Stimulated activated naive CD8-positive, alpha-beta T cell treated with anti-CD3 and anti-CD28 coated beads, Interleukin-15, amount 100 ng/mL, for 72 hours (primary cell): ENCODE measurements around the gene RAVER1.

Experiments
- ATAC-seq: fragments of 150-1000 bp; cut with Tn5 transposase; 2 replicates; pipeline ENCODE4 v1.10.0; 2021; ENCODE audit warnings: mild to moderate bottlenecking, moderate library complexity
- DNase-seq, 2 donors: peaks; one replicate each; pipeline ENCODE4 v3.0.0; 2021 to 2022
- H3K27ac Mint-ChIP-seq, 2 donors: one replicate each; pipeline ENCODE4 v1.8.0; 2022; ENCODE audit warnings: mild to moderate bottlenecking in 2 of 2, mixed read lengths in 2 of 2, moderate library complexity in 2 of 2
- H3K27me3 Mint-ChIP-seq: one replicate; pipeline ENCODE4 v1.8.0; 2022; ENCODE audit warnings: mixed read lengths
- H3K4me1 Mint-ChIP-seq: one replicate; pipeline ENCODE4 v1.8.0; 2022; ENCODE audit warnings: mild to moderate bottlenecking, mixed read lengths
- H3K4me3 Mint-ChIP-seq, 2 donors: one replicate each; pipeline ENCODE4 v1.8.0; 2022; ENCODE audit warnings: mild to moderate bottlenecking in 2 of 2, mixed read lengths in 2 of 2, moderate library complexity in 1 of 2
- H3K9me3 Mint-ChIP-seq, 2 donors: one replicate each; pipeline ENCODE4 v1.8.0; 2022; ENCODE audit warnings: mixed read lengths in 2 of 2

Gene RAVER1

DNA sequence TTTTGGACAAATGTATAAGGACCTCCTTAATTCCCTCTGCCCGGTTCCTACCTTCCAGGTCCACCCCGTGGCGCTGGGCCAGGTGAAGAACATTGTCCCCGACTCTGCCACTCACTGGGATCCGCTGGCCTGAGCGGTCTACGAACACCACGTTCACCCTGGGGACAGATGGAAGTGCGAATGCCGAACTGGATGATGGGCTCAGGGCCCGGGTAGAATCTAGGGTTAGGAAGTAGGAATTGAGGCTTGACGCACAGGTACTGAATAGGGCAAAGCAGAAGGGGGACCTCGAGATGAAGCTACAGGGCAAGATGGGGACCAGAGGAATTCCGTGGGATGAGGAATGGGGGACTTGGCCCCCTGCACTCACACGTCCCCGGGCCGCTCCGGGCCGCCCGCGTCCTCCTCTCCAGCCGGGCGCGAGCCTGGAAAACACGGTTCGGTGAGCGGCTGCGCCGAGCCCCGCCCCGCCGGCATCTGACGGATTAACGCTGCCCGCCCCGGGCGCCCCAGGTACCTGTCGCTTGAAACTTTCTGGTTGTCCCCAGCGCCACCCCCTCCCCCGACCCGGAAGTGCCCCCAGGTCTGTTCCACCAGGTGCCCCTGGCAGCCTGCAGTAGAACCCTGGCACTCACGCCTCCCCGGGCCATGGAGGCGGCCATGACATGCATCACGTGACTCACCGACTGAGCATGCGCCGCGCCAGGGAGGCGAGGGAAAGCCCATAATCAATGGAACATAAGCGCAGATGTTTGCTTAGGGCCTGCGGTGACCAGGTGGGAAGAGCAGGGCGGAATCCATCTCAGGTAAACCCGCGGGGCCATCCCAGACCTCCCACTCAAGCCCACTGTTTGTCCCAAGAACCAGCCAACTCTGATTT lies 17.8 kb downstream of the RAVER1 start, which contains the start of gene FDX2:
Gene FDX2, minus strand, starts transcription at position 681 of the 880 bp plus-strand sequence. Its CDS starts 19 bp downstream, at position 662.
- Mint-ChIP-seq H3K27ac (peak within 1 kb of the TSS; percentile 94 to 98), H3K27me3 (no peaks in the 10 kb centered on the region), H3K4me1 (peaks cover 29% of the 10 kb centered on the region), H3K9me3 (no peaks in the 10 kb centered on the region), H3K4me3 (peak within 1 kb of the TSS; percentile 92 to 97)
- DNase-seq (peak; percentile 82 to 90), ATAC-seq (peak; percentile 89)

DNA sequence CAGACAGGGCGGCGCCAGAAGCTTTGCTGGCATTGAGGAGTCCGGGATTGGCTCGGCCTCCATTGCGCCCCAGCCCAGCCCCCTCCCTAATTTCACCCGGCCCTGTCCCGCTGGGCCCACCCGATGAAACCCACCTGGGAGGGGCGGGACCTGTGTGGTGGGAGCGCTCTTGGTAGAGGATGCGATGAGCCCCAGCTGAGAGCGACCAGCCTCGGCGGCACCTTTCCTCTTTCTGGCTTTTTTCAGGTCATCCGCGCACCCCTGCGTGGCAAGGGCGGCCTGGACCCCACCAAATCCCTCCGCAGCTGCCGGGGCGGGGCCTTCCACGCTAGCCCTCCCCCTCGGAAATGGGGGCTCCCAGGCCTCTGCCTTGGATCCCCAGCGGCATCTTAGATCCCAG lies 23.9 kb downstream of the RAVER1 start, which contains the start of gene ZGLP1:
Gene ZGLP1, minus strand, starts transcription at position 393 of the 400 bp plus-strand sequence.
- no peak within 1 kb of the TSS for H3K27ac Mint-ChIP-seq
- no peaks in the 10 kb centered on the region for H3K9me3 Mint-ChIP-seq
- H3K4me1 Mint-ChIP-seq, result peaks cover 13% of the 10 kb centered on the region
- ATAC-seq, result no peak
- H3K27me3 Mint-ChIP-seq, result no peaks in the 10 kb centered on the region
- DNase-seq, result no peak
- H3K4me3 Mint-ChIP-seq, result no peak within 1 kb of the TSS

DNA sequence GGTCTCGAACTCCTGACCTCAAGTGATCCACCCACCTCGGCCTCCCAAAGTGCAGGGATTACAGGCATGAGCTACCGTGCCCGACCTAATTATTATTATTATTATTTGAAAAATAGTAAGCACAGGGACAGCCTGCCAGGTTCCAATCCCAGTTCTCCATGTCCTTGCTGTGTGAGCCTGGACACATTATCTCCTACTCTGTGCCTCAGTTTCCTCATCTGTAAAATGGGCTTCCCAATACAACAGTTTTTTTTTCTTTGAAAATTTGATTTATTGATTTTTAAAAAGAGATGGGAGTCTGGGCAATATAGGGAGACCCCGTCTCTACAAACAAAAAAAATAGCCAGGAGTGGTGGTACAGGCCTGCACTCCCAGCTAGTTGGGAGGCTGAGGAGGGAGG lies 27.0 kb downstream of the RAVER1 start:
- no peak for ATAC-seq
- Mint-ChIP-seq H3K27ac (no peak overlapping the region), H3K4me1 (peaks cover 18% of the 10 kb centered on the region), H3K4me3 (no peak overlapping the region), H3K27me3 (peaks cover 5% of the 10 kb centered on the region), H3K9me3 (no peaks in the 10 kb centered on the region)
- DNase-seq, result no peak

DNA sequence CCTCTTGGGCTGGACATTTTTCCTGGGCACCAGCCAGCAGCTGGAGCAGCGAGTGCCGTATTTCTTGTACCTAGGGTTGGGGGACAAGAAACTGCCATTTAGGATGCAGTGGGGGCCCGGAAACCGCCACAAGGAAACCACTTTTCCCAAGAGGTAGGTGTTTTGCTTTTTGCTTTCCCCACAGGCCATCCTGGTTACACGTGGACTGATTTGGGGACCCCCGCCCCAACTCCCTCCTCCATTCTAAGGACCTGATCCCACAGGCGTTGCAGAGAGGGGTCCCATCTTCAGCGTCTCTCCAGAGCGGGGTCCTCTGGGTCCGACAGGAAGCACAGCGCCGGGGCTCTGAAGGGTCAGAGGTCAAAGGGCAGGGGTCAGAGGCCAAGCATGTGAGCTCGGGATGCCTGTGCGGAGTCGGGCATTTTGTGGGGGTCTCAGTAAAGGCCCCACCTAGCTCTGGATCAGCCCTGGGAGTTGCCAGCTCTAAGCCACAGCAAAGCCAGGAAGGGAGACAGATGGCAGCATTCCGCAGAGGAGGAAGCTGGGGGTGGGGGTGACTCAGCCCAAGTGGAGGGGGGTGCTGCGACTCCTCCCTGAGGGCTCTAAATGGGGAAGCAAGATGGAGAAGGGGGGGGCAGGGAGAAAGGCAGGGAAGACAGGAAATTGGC lies 28.1 kb downstream of the RAVER1 start:
- H3K4me3 Mint-ChIP-seq, result no peak overlapping the region
- peaks cover 5% of the 10 kb centered on the region for H3K27me3 Mint-ChIP-seq
- no peaks in the 10 kb centered on the region for H3K9me3 Mint-ChIP-seq
- H3K27ac Mint-ChIP-seq, result no peak overlapping the region
- DNase-seq, result no peak
- peaks cover 18% of the 10 kb centered on the region for H3K4me1 Mint-ChIP-seq
- no peak for ATAC-seq

DNA sequence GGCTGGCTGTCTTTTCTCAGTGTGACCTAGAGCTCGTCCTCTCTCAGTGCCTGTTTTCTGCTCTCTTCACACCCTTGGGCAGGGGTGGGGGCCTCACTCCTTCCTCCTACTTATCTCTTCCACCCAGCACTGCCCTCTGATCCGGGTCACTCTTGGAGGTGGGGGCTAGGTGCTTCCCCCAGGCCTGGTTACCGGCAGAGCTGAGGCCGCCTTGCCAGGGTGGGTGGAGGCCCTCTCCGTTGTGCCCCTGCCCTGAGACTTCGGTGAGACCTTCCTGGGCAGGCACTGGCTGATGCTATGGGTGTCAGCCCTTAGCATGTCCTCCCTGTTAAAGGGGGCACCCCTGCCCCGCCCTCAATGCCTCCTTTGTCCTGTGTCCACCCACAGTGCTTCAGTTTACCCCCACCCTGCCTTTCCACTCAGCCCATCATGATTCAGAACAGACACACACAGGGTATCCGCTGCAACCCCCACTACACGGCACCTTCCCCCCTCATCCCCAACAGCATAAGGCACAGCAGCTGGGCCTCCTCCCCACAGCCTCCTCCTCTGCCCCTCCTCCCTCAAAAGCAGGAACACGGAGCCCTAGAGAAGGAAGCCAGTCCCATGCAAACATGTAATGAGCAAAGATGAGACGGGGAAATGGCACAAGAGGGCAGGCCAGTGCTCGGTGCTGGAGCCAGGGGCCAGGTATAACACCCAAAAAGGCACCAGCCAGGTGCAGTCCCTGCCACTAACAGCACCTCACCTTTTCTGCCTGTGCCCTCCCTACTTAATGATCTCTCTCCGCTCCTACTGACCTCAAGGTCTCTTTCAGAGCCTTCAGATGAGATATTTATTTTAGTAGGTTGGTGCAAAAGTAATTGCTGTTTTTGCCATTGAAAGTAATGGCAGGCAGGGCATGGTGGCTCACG lies 33.5 kb downstream of the RAVER1 start:
- Mint-ChIP-seq H3K4me3 (no peak overlapping the region), H3K4me1 (peaks cover 31% of the 10 kb centered on the region), H3K9me3 (no peaks in the 10 kb centered on the region), H3K27ac (no peak overlapping the region), H3K27me3 (peaks cover 29% of the 10 kb centered on the region)
- ATAC-seq (no peak), DNase-seq (no peak)

DNA sequence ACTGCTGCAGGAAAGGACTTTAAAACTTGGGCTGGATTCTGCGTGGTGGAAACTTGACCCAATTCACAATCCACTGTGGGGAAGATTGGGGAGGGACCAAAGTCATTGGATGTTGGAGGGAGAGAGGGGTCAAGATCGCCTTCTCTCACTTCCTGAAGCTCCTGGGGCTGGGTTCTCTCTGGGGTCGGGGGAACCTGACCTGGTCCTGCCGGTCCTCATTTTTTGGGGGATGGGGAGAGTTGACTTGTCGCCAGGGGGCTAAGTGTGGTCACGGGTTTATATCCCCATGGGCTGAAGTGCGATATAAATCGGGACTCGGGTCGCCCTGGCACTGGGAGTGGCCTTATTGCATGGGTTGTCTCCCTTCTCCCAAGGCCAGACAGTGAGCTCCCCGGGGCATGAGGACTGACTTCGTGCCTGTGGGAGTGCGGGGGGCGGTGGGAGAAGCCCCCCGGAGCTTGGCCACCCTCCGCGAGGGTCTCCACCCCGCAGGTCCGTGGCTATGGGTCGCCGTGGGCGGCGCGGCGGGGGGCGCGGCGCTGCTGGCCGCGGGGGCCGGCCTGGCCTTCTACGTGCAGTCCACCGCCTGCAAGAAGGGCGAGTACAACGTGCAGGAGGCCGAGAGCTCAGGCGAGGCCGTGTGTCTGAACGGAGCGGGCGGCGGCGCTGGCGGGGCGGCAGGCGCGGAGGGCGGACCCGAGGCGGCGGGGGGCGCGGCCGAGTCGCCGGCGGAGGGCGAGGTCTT lies 37.3 kb downstream of the RAVER1 start:
- Mint-ChIP-seq H3K9me3 (no peaks in the 10 kb centered on the region), H3K27ac (peak overlapping the region in 1 of 2 donors; percentile 14), H3K4me3 (peak overlapping the region; percentile 83 to 87), H3K4me1 (peaks cover 57% of the 10 kb centered on the region), H3K27me3 (peaks cover 62% of the 10 kb centered on the region)
- ATAC-seq (no peak), DNase-seq (no peak)

DNA sequence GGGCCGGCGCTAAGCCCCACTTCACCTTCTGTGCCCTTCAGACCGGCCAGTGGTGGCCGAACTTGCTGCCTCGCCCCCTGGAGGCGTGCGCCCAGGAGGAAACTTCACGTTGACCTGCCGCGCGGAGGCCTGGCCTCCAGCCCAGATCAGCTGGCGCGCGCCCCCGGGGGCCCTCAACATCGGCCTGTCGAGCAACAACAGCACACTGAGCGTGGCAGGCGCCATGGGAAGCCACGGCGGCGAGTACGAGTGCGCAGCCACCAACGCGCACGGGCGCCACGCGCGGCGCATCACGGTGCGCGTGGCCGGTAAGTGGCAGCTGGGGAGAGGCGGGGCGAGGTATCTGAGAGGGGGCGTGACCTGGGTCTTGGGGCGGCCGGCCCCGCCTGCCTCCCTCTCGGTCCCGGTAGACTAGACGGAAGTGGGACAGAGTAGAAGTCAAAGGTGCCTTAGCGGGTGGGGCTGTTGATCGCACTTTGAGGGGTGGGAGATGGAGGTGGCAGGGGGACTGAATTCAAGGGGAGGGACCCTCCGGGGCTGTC lies 38.0 kb downstream of the RAVER1 start:
- H3K27ac Mint-ChIP-seq, result peak overlapping the region in 1 of 2 donors; percentile 14
- H3K9me3 Mint-ChIP-seq, result no peaks in the 10 kb centered on the region
- H3K4me3 Mint-ChIP-seq, result peak overlapping the region; percentile 83 to 87
- peaks cover 68% of the 10 kb centered on the region for H3K27me3 Mint-ChIP-seq
- DNase-seq, result peak; percentile 55 to 63
- H3K4me1 Mint-ChIP-seq, result peaks cover 64% of the 10 kb centered on the region
- peak; percentile 76 for ATAC-seq

DNA sequence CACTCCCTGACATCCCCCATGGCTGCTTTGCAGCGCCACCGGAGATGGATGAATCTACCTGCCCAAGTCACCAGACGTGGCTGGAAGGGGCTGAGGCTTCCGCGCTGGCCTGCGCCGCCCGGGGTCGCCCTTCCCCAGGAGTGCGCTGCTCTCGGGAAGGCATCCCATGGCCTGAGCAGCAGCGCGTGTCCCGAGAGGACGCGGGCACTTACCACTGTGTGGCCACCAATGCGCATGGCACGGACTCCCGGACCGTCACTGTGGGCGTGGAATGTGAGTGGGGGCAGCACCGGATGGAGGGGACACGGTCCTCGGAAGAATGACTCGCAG lies 39.0 kb downstream of the RAVER1 start:
- DNase-seq (peak in 1 of 2 donors; percentile 14), ATAC-seq (no peak)
- H3K4me1 Mint-ChIP-seq, result peaks cover 65% of the 10 kb centered on the region
- peak overlapping the region; percentile 24 to 87 for H3K4me3 Mint-ChIP-seq
- peaks cover 65% of the 10 kb centered on the region for H3K27me3 Mint-ChIP-seq
- H3K9me3 Mint-ChIP-seq, result no peaks in the 10 kb centered on the region
- no peak overlapping the region for H3K27ac Mint-ChIP-seq

DNA sequence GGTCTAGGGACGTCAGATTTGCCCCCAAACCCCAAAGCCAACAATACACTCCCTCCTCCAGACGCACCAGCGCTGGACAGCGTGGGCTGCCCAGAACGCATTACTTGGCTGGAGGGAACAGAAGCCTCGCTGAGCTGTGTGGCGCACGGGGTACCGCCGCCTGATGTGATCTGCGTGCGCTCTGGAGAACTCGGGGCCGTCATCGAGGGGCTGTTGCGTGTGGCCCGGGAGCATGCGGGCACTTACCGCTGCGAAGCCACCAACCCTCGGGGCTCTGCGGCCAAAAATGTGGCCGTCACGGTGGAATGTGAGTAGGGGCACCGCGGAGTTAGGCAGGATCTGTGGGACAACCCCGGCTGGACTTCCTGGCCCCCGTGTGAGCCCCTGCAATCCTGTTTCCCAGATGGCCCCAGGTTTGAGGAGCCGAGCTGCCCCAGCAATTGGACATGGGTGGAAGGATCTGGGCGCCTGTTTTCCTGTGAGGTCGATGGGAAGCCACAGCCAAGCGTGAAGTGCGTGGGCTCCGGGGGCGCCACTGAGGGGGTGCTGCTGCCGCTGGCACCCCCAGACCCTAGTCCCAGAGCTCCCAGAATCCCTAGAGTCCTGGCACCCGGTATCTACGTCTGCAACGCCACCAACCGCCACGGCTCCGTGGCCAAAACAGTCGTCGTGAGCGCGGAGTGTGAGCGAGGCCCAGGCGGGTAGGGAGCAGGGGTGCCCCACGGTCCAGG lies 39.5 kb downstream of the RAVER1 start:
- peaks cover 68% of the 10 kb centered on the region for H3K27me3 Mint-ChIP-seq
- ATAC-seq, result no peak
- H3K4me1 Mint-ChIP-seq, result peaks cover 70% of the 10 kb centered on the region
- no peak overlapping the region for H3K27ac Mint-ChIP-seq
- no peak for DNase-seq
- peak overlapping the region in 1 of 2 donors; percentile 24 for H3K4me3 Mint-ChIP-seq
- no peaks in the 10 kb centered on the region for H3K9me3 Mint-ChIP-seq

DNA sequence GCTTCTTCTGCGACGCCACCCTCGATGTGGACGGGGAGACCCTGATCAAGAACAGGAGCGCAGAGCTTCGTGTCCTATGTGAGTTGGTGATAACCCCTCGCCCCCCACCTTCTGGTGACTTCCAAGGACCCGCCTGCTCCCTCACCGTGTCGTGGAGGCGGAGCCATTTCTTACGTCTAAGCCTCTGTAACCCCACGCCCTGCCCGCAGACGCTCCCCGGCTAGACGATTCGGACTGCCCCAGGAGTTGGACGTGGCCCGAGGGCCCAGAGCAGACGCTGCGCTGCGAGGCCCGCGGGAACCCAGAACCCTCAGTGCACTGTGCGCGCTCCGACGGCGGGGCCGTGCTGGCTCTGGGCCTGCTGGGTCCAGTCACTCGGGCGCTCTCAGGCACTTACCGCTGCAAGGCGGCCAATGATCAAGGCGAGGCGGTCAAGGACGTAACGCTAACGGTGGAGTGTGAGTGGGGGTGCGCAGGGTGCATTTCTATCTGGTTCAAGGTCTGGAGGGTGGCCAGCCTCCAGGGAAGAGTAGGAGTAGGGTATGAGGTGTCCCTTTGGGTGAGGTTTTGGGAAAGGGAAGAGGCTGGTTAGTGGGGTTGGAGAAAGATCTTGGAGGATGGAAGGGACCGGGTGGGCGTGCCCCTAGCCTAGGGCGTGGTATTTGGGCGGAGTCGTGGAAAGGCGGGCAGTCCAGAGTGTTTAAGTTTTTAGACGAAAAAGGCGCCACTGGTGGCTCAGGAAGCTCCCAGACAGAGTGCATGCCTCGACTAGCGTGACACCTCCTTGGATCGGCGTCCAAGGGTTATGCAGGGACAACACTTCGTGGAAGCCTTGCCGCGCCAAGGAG lies 40.3 kb downstream of the RAVER1 start:
- Mint-ChIP-seq H3K27me3 (peaks cover 76% of the 10 kb centered on the region), H3K27ac (no peak overlapping the region), H3K9me3 (no peaks in the 10 kb centered on the region), H3K4me3 (peak overlapping the region; percentile 71 to 85), H3K4me1 (peaks cover 78% of the 10 kb centered on the region)
- ATAC-seq (no peak), DNase-seq (no peak)

DNA sequence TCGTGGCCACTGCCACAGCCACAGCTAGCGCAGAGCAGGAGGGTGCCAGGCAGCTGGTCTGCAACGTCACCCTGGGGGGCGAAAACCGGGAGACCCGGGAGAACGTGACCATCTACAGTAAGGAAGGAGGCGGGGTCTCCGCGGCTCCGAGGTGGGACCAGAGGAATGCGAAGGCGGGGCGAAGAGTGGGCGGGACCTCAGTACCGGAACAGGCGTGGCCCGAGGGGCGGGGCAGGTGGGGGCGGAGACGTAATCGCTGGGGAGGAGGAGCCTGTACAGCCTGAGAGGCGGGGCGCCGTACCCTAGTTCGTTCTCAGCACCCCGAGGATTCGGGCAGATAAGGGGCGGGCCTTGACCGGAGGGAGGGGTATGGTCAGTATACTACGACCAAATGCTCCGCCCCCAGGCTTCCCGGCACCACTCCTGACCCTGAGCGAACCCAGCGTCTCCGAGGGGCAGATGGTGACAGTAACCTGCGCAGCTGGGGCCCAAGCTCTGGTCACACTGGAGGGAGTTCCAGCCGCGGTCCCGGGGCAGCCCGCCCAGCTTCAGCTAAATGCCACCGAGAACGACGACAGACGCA lies 41.0 kb downstream of the RAVER1 start:
- H3K9me3 Mint-ChIP-seq, result no peaks in the 10 kb centered on the region
- H3K4me1 Mint-ChIP-seq, result peaks cover 85% of the 10 kb centered on the region
- peak; percentile 57 for ATAC-seq
- no peak overlapping the region for H3K27ac Mint-ChIP-seq
- peak; percentile 74 to 77 for DNase-seq
- H3K4me3 Mint-ChIP-seq, result peak overlapping the region; percentile 71 to 85
- H3K27me3 Mint-ChIP-seq, result peaks cover 83% of the 10 kb centered on the region

DNA sequence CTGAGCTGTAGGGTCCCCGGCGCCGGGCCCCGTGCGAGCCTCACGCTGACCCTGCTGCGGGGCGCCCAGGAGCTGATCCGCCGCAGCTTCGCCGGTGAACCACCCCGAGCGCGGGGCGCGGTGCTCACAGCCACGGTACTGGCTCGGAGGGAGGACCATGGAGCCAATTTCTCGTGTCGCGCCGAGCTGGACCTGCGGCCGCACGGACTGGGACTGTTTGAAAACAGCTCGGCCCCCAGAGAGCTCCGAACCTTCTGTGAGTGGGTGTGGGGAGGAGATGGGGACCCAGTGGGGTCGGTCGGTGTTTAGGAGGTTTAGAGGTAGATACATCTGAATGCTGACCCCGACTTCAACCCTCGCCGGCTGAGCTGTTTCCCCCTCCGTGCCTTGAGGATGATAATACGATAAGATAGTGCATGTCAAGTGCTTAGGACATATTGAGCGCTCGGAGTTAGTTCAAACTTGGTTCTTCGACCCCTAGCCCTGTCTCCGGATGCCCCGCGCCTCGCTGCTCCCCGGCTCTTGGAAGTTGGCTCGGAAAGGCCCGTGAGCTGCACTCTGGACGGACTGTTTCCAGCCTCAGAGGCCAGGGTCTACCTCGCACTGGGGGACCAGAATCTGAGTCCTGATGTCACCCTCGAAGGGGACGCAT lies 41.6 kb downstream of the RAVER1 start:
- peak overlapping the region in 1 of 2 donors; percentile 19 for H3K27ac Mint-ChIP-seq
- H3K9me3 Mint-ChIP-seq, result no peaks in the 10 kb centered on the region
- ATAC-seq, result no peak
- H3K4me1 Mint-ChIP-seq, result peaks cover 92% of the 10 kb centered on the region
- peaks cover 88% of the 10 kb centered on the region for H3K27me3 Mint-ChIP-seq
- peak overlapping the region; percentile 71 to 85 for H3K4me3 Mint-ChIP-seq
- no peak for DNase-seq
